D341Med (cell line): ENCODE measurements around the gene THY1.
A peak's percentile ranks its signal among the peaks of the same experiment; 100 is the strongest.

Experiments used
- DNase-seq: peaks from one replicate; pipeline ENCODE4 v3.0.0; 2012; ENCODE audit warnings: low spot score

The THY1 gene

DNA sequence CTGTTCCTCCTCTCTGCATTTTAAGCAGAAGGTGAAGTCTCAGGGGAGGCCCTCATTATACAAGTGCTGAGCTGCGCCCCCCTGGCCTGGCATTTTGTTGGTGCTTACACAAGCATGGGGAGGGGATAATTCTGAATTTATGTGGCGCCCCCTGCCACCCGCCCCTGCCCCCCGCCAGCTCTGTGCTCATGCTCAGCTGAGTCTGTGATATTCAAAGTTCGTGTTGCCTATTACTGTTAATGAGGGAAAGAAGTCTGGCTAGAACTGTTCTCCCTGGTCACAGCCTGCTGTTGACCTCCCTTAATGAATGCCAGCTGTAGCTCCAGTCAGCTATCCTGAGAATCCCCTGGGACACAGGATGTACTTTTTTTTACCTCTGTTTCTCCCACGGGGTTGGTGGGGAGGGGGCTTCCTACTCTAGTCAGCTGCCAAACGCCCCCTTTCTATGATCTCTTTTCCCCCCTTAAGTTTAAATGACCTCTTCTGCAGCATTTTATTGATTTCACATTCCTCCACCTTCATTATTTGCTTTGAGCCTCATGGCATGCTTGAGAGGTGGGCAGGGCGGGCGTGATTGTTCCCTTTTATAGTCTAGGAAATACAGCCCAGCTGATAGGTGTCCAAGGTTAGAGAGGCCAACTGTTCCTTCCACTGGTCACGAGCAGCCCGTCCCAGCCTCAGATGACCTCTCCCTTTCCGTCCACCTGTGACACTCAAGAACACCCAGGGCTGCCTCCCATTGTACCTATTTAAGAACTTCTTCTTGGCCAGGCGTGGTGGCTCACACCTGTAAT lies 53.6 kb downstream of the THY1 start:
- peak; percentile 54 for DNase-seq

GRCh38 chr11:119368121-119369034 lies 54.6 kb downstream of the THY1 start:
- DNase-seq: peak; percentile 86

- DNase-seq: no peak
These were observed 55.3 kb downstream of the THY1 start for GRCh38 chr11:119367661-119368120.
